HepG2 (cell line): ENCODE data around the gene POLE3. TPM values are rescaled to one million over a fixed set of nuclear protein-coding genes. Genes with fewer than 3 reads are reported as not detected.

ENCODE experiments used
- CHCHD3 ChIP-seq: sonication (generic); formaldehyde crosslinking; IDR thresholded peaks from 2 replicates; pipeline ENCODE4 v1.8.0; 2022; ENCODE audit warnings: mild to moderate bottlenecking, missing genetic modification reagents, moderate library complexity
- ELF4 ChIP-seq: sonication (generic); formaldehyde crosslinking; IDR thresholded peaks from 2 replicates; pipeline ENCODE4 v1.5.0; 2020; ENCODE audit warnings: missing genetic modification reagents, mild to moderate bottlenecking, moderate library complexity, borderline replicate concordance
- EP300 ChIP-seq, 3 experiments: sonication (generic) in 1 of 3; formaldehyde crosslinking in 1 of 3; IDR thresholded peaks; 2 replicates each; pipeline versions ENCODE4 v1.5.1 to v1.6.1; 2011 to 2020; ENCODE audit warnings: low read depth in 2 of 3, low read length in 2 of 3, borderline replicate concordance in 1 of 3, improper control_type of control experiment in 1 of 3, mild to moderate bottlenecking in 1 of 3, missing genetic modification reagents in 1 of 3, moderate library complexity in 1 of 3
- KDM2A ChIP-seq: sonication (generic); formaldehyde crosslinking; IDR thresholded peaks from 2 replicates; pipeline ENCODE4 v1.4.0; 2020; ENCODE audit warnings: low read depth, missing genetic modification reagents, borderline replicate concordance
- MBNL3 ChIP-seq: fragments of 250-450 bp; sonication (Bioruptor Pico); conservative IDR thresholded peaks from 2 replicates; pipeline ENCODE4 v1.8.0; 2022; ENCODE audit warnings: mild to moderate bottlenecking, inconsistent platforms
- NFE2L1 ChIP-seq: sonication (generic); formaldehyde crosslinking; IDR thresholded peaks from 2 replicates; pipeline ENCODE4 v1.4.0; 2020; ENCODE audit warnings: missing genetic modification reagents, mild to moderate bottlenecking, borderline replicate concordance
- PAX8 ChIP-seq: sonication (generic); formaldehyde crosslinking; IDR thresholded peaks from 2 replicates; pipeline ENCODE4 v1.8.0; 2022; ENCODE audit warnings: mild to moderate bottlenecking, missing genetic modification reagents, borderline replicate concordance
- PRPF4 ChIP-seq: fragments of 200-400 bp; formaldehyde crosslinking; IDR thresholded peaks from 2 replicates; pipeline ENCODE4 v1.6.1; 2016; ENCODE audit warnings: low read length, low read depth; ENCODE audit not compliant: poor library complexity, severe bottlenecking
- REXO4 ChIP-seq: sonication (generic); formaldehyde crosslinking; IDR thresholded peaks from 2 replicates; pipeline ENCODE4 v1.8.0; 2022; ENCODE audit warnings: missing genetic modification reagents, mild to moderate bottlenecking, borderline replicate concordance
- SP1 ChIP-seq, 2 experiments: fragments of 450-650 bp in 1 of 2; sonication (generic) in 1 of 2; formaldehyde crosslinking in 1 of 2; IDR thresholded peaks; 2 replicates each; pipeline versions ENCODE4 v1.4.0 to v1.6.1; 2016 to 2020; ENCODE audit warnings: missing genetic modification reagents in 1 of 2
- SRSF1 ChIP-seq: fragments of 200-400 bp; formaldehyde crosslinking; optimal IDR thresholded peaks from 2 replicates; pipeline ENCODE3; 2017; ENCODE audit warnings: mild to moderate bottlenecking, low read depth, low read length, moderate library complexity
- TRIM24 ChIP-seq: sonication (generic); formaldehyde crosslinking; IDR thresholded peaks from 2 replicates; pipeline ENCODE4 v1.8.0; 2022; ENCODE audit warnings: mild to moderate bottlenecking, missing genetic modification reagents
- YEATS2 ChIP-seq: sonication (generic); formaldehyde crosslinking; IDR thresholded peaks from 2 replicates; pipeline ENCODE4 v1.4.0; 2020; ENCODE audit warnings: missing genetic modification reagents, borderline replicate concordance
- YEATS4 ChIP-seq: sonication (generic); formaldehyde crosslinking; IDR thresholded peaks from 2 replicates; pipeline ENCODE4 v1.4.0; 2020; ENCODE audit warnings: missing genetic modification reagents, borderline replicate concordance
- YY1 ChIP-seq: IDR thresholded peaks from 2 replicates; pipeline ENCODE4 v1.6.1; 2011; ENCODE audit warnings: low read length, low read depth, moderate library complexity, mild to moderate bottlenecking; ENCODE audit not compliant: insufficient read depth, insufficient replicate concordance
- ZBTB21 ChIP-seq: sonication (generic); formaldehyde crosslinking; IDR thresholded peaks from 2 replicates; pipeline ENCODE4 v1.4.0; 2020; ENCODE audit warnings: missing genetic modification reagents
- ZNF225 ChIP-seq: sonication (generic); formaldehyde crosslinking; IDR thresholded peaks from 2 replicates; pipeline ENCODE4 v1.4.0; 2020; ENCODE audit warnings: mild to moderate bottlenecking, missing genetic modification reagents
- ZNF460 ChIP-seq: sonication (generic); formaldehyde crosslinking; IDR thresholded peaks from 2 replicates; pipeline ENCODE4 v1.5.1; 2020; ENCODE audit warnings: missing genetic modification reagents, mild to moderate bottlenecking, borderline replicate concordance
- ZNF713 ChIP-seq: sonication (generic); formaldehyde crosslinking; IDR thresholded peaks from 2 replicates; pipeline ENCODE4 v1.4.0; 2020; ENCODE audit warnings: mild to moderate bottlenecking, missing genetic modification reagents
- ZNF878 ChIP-seq: sonication (generic); formaldehyde crosslinking; IDR thresholded peaks from 2 replicates; pipeline ENCODE4 v1.8.1; 2023; ENCODE audit warnings: mild to moderate bottlenecking, missing genetic modification reagents, moderate library complexity
- ZSCAN30 ChIP-seq: sonication (generic); formaldehyde crosslinking; IDR thresholded peaks from 2 replicates; pipeline ENCODE4 v1.5.0; 2020; ENCODE audit warnings: mild to moderate bottlenecking, missing genetic modification reagents
- polyA plus RNA-seq, 8 experiments: library from polyadenylated mRNA; depleted of rRNA in 3 of 8; stranded (reverse) in 7 of 8; unstranded in 1 of 8; fragments of >200 nt; fragmentation: Illumina TruSeq in 4 of 8; extraction: Trizol in 4 of 8; gene quantifications; 2 replicates each; pipeline versions ENCODE4 v1.2.1 to v1.2.3, GENCODE V29; 2011 to 2016; ENCODE audit warnings: low read depth in 4 of 8, missing spikeins in 1 of 8, mixed read lengths in 1 of 8; ENCODE audit not compliant: insufficient read depth in 1 of 8
- total RNA-seq, 5 experiments: library from RNA; depleted of rRNA; stranded (reverse); fragments of >200 nt; fragmentation: Illumina TruSeq; extraction: Trizol; gene quantifications; 2 replicates each; pipeline ENCODE4 v1.2.3, GENCODE V29; 2016; ENCODE audit warnings: low read depth in 1 of 5
- TF ChIP-seq, protein P1 (sequence below): sonication (generic); formaldehyde crosslinking; IDR thresholded peaks from 2 replicates; pipeline ENCODE4 v1.8.1; 2023; ENCODE audit warnings: mild to moderate bottlenecking, inconsistent platforms, moderate library complexity, missing genetic modification reagents, borderline replicate concordance
- TF ChIP-seq, protein P2 (sequence below), 2 experiments: sonication (generic) in 1 of 2; formaldehyde crosslinking in 1 of 2; IDR thresholded peaks; 2 replicates each; pipeline versions ENCODE4 v1.4.0 to v1.6.1; 2018 to 2020; ENCODE audit warnings: missing genetic modification reagents in 2 of 2, borderline replicate concordance in 1 of 2, low read depth in 1 of 2, mild to moderate bottlenecking in 1 of 2, missing biosample characterization in 1 of 2
- TF ChIP-seq, protein P3 (sequence below): sonication (generic); formaldehyde crosslinking; IDR thresholded peaks from 2 replicates; pipeline ENCODE4 v1.5.1; 2020; ENCODE audit warnings: missing genetic modification reagents, mild to moderate bottlenecking, borderline replicate concordance

POLE3 gene
- total and polyA plus RNA-seq, 2 of the 13 experiments (the other 11 are each of a cell fraction or from before 2014, with no cell fraction given), result 36.0 to 77.2 TPM

DNA sequence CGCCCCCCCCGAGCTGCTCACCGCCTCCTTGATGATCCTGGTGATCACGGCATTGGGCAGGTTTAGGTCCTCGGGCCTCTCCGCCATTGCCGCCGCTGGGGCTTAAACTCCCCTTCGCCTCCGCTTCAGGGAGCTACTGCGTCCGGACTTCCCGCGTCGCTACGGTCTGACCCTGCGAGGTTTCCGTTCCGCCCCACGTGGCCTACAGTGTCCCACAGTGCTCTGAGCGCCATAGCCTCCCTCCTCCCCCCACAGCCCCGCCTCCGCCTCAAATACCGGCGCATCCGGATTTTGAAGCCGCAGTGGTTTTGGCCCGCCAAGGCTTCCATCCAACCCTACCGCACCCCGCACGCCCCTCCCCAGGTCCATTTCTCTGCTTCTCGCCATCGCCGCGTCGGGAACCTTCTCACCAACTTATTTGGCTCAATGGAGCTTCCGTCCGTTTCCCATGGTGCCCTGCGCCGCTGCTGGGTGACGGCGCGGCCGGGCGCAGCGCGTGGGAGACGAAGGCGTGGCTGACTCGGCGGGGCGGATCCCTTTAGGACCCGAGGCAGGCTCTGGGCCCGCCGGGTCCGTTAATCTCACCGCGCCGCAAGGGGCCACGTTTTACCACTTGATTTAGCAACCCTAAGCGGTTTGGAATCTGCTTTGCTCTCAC is at the start of gene POLE3, which contains the start of gene C9orf43 (continued):
- TF ChIP-seq, protein P1, sequence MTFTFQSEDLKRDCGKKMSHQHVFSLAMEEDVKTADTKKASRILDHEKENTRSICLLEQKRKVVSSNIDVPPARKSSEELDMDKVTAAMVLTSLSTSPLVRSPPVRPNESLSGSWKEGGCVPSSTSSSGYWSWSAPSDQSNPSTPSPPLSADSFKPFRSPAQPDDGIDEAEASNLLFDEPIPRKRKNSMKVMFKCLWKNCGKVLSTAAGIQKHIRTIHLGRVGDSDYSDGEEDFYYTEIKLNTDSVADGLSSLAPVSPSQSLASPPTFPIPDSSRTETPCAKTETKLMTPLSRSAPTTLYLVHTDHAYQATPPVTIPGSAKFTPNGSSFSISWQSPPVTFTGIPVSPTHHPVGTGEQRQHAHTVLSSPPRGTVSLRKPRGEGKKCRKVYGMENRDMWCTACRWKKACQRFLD (CRISPR knock-in tag), result peak; percentile 78; the same call in 1 of the 2 replicates
- TF ChIP-seq KDM2A, result peak; percentile 95
- TF ChIP-seq ZNF460 (CRISPR knock-in tag), result no peak
- TF ChIP-seq YY1, result peak; percentile 85
- peak; percentile 99 for TF ChIP-seq YEATS2 (CRISPR knock-in tag)
- no peak for TF ChIP-seq ELF4 (CRISPR knock-in tag)
- peak; percentile 34 to 42; a peak in 1 of 4 replicates for TF ChIP-seq EP300 (IDR thresholded peaks at IDR 0.05; ENCODE audit: low read depth in 2 of 2, low read length in 2 of 2)
- TF ChIP-seq EP300 (CRISPR knock-in tag; IDR thresholded peaks at IDR 0.05; ENCODE audit: borderline replicate concordance), result peak; percentile 62
- TF ChIP-seq ZNF713 (CRISPR knock-in tag), result no peak
- no peak for TF ChIP-seq SP1 (IDR thresholded peaks at IDR 0.05)
- TF ChIP-seq SP1 (CRISPR knock-in tag; IDR thresholded peaks at IDR 0.05), result peak; percentile 86
- TF ChIP-seq NFE2L1 (CRISPR knock-in tag), result no peak
- peak; percentile 97 for TF ChIP-seq YEATS4 (CRISPR knock-in tag)
- 0 out of 2 replicates have a peak, but pooled peaks have one; percentile 58 for TF ChIP-seq PAX8 (CRISPR knock-in tag)
- TF ChIP-seq, protein P2, sequence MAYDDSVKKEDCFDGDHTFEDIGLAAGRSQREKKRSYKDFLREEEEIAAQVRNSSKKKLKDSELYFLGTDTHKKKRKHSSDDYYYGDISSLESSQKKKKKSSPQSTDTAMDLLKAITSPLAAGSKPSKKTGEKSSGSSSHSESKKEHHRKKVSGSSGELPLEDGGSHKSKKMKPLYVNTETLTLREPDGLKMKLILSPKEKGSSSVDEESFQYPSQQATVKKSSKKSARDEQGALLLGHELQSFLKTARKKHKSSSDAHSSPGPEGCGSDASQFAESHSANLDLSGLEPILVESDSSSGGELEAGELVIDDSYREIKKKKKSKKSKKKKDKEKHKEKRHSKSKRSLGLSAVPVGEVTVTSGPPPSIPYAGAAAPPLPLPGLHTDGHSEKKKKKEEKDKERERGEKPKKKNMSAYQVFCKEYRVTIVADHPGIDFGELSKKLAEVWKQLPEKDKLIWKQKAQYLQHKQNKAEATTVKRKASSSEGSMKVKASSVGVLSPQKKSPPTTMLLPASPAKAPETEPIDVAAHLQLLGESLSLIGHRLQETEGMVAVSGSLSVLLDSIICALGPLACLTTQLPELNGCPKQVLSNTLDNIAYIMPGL (CRISPR knock-in tag; IDR thresholded peaks at IDR 0.05; ENCODE audit: borderline replicate concordance in 1 of 2, low read depth in 1 of 2), result peak in 1 of 2 experiments; percentile 80; a peak in 2 of 4 replicates
- TF ChIP-seq ZSCAN30, result no peak; the same call in 1 of the 2 replicates
- TF ChIP-seq ZBTB21 (CRISPR knock-in tag), result peak; percentile 45; the same call in 1 of the 2 replicates
- TF ChIP-seq, protein P3, sequence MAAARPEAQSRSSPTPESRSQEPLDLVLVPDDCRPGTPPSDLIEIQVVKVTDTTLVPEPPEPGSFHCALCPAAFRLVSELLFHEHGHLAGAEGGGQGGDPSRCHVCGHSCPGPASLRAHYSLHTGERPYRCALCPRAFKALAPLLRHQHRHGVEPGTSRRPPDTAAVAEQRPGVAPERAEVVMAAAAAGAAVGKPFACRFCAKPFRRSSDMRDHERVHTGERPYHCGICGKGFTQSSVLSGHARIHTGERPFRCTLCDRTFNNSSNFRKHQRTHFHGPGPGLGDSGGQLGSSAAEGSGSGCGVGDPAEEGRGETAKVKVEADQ (CRISPR knock-in tag), result no peak
- TF ChIP-seq SRSF1, result peak; percentile 81
- TF ChIP-seq PRPF4, result no peak
- TF ChIP-seq ZNF878 (CRISPR knock-in tag), result no peak
- TF ChIP-seq REXO4, result no peak
- no peak for TF ChIP-seq CHCHD3
- TF ChIP-seq TRIM24 (CRISPR knock-in tag), result no peak
- no peak for TF ChIP-seq MBNL3 (CRISPR knock-in tag)
- TF ChIP-seq ZNF225 (CRISPR knock-in tag), result no peak; the same call in 1 of the 2 replicates
